GM18505 (cell line): ENCODE results near the gene TMEM131.

Experiments used
- ATAC-seq: cut with Tn5 transposase; IDR thresholded peaks from one replicate; pipeline ENCODE4 v1.9.1; 2021; ENCODE audit not compliant: unreplicated experiment
- POLR2A ChIP-seq: IDR thresholded peaks from 4 replicates; pipeline ENCODE4 v1.6.1; 2011; ENCODE audit warnings: borderline replicate concordance; ENCODE audit not compliant: insufficient read depth, insufficient read length; ENCODE audit errors: extremely low read depth

Gene TMEM131

DNA sequence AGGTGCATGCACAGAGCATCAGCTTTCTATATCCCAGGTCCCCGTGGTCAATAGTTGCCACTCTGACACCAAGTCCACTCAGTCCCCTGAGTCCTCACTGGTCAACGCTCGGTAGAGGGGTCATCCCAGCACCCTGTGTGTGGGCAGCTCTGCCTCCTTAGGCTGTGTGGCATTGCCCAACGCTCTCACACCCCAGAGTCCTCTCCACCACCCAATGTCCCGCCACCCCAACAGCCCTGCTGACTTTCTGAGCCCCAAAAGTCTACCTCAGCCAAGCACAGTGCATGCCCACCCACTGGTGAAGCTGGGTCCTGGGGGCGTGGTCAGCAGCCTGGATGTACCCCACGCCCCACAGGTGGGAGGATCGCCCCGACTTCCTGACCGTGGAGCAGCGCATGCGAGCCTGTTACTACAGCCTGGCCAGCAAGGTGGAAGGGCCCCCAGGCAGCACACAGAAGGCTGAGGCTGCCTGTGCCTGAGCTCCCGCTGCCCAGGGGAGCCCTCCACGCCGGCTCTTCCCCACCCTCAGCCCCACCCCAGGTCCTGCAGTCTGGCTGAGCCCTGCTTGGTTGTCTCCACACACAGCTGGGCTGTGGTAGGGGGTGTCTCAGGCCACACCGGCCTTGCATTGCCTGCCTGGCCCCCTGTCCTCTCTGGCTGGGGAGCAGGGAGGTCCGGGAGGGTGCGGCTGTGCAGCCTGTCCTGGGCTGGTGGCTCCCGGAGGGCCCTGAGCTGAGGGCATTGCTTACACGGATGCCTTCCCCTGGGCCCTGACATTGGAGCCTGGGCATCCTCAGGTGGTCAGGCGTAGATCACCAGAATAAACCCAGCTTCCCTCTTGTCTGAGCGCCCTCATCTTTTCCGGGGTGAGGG is 256.5 kb downstream of the TMEM131 start:
- no peak for ATAC-seq
- no peak for TF ChIP-seq POLR2A

DNA sequence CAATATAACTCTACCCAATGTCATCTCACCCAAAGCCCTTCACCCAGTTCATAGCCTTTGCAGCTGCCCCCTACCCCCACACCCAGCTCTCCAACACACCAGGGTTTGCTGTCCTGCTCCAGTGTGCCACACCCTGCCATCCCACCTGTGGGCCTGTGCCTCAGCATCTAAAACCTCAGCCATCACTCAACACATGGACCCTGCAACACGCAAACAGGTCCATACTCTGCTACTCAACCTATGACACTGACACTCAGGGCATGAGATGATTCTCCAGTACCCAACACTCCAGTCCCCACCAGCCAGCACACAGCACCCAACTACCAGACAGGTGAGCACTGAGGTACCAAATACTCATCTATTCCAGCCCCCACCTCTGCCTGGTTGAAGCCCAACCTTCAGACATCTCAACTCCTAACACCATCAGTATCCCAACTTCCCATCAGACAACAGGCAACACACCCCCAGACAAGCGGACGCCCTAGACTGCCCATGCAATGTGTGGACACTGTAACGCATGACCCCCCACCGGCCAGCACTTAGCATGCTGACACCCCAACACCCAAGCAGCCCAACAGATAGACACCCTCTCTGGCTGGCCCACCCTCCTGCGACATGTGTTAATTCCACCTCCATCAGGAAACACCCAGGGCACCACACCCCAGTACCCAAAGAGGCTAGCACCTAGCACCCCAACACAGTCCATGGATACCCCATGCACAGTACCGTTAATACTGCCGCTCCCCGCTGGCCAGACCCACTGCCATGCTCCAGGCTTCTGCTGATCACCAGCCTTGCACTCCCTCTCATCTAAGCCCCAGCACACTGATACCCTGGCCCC is 257.3 kb downstream of the TMEM131 start:
- no peak for ATAC-seq
- no peak for TF ChIP-seq POLR2A

DNA sequence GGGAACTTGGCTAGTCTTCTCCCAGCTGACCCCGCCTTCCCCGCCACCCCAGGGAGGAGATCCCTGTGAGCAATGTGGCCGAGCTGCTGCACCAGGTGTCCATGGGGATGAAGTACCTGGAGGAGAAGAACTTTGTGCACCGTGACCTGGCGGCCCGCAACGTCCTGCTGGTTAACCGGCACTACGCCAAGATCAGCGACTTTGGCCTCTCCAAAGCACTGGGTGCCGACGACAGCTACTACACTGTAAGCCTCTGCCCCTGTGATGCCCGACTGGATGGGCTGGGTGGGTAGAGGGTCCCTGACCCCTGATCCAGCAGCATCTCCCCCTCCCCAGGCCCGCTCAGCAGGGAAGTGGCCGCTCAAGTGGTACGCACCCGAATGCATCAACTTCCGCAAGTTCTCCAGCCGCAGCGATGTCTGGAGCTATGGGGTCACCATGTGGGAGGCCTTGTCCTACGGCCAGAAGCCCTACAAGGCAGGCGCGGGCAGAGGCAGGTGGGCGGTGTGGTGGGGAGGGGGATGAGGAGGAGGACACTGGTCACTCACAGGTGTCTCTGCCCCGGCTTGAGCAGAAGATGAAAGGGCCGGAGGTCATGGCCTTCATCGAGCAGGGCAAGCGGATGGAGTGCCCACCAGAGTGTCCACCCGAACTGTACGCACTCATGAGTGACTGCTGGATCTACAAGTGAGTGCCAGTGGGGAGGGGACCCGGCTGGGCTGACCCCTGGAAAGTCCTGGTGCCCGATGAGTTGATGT is 258.1 kb downstream of the TMEM131 start:
- TF ChIP-seq POLR2A: no peak
- no peak for ATAC-seq

DNA sequence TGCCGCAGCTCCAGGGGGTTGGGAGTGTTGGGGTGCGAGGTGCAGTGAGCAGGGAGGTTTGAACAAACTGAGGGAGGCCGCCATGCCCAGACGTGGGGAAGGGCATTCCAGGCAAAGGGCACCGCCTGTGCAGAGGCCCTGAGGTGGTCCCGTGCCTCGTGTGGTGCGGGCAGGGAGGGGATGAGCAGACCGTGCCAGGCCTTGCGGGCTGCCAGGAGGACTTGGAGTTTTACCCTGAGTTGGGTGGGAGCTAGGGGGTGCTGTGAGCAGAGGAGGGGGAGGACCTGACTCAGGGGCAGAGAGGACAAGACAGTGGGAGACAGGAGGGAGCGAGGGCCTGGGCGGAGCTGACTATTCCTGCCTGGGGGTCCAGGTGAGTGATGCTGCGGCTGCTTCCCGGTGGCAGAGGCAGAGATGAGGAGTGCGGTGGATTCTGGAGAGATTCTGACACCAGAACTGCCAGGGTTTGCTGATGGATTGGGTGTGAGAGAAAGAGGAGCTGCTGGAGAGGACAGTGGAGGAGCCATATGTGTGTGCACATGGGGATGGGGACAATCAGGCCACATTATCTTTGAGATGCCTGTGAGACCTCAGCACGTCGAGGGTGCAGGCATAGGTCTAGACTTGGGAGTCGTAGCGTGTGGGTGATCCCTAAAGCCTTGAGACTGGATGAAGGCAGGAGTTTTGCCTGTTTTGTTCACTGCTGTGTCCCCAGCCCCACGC is 259.0 kb downstream of the TMEM131 start:
- no peak for TF ChIP-seq POLR2A
- no peak for ATAC-seq

DNA sequence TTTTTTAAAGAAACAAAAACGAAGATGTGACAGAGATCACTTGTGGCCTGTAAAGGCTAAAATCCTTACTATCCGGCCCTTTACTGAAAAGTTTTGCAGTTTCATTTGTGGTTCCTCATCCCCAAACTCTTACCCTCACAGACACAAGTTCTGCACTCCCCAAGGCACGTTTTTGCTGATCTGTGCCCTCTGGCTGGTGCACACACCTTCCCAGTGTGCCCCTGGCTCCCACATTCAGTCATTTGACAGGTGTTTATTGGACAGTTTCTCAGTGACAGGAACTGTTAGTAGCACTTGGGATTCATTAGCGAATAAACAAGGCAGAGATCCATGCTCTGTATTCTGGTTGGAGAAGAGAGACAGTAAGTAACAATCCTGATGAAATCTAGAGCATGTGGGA is 259.6 kb downstream of the TMEM131 start:
- ATAC-seq: no peak
- no peak for TF ChIP-seq POLR2A

DNA sequence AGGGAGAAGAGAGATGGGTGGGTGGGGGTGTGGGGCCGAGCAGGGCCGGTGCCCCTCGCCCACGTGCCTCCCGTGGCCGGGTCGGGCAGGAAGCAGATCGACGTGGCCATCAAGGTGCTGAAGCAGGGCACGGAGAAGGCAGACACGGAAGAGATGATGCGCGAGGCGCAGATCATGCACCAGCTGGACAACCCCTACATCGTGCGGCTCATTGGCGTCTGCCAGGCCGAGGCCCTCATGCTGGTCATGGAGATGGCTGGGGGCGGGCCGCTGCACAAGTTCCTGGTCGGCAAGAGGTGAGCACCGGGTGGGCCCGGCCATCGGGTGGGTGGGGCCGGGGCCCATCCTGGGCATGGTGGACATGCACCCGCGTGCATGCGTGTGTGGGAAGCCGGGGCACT is 260.6 kb downstream of the TMEM131 start:
- no peak for TF ChIP-seq POLR2A
- no peak for ATAC-seq

DNA sequence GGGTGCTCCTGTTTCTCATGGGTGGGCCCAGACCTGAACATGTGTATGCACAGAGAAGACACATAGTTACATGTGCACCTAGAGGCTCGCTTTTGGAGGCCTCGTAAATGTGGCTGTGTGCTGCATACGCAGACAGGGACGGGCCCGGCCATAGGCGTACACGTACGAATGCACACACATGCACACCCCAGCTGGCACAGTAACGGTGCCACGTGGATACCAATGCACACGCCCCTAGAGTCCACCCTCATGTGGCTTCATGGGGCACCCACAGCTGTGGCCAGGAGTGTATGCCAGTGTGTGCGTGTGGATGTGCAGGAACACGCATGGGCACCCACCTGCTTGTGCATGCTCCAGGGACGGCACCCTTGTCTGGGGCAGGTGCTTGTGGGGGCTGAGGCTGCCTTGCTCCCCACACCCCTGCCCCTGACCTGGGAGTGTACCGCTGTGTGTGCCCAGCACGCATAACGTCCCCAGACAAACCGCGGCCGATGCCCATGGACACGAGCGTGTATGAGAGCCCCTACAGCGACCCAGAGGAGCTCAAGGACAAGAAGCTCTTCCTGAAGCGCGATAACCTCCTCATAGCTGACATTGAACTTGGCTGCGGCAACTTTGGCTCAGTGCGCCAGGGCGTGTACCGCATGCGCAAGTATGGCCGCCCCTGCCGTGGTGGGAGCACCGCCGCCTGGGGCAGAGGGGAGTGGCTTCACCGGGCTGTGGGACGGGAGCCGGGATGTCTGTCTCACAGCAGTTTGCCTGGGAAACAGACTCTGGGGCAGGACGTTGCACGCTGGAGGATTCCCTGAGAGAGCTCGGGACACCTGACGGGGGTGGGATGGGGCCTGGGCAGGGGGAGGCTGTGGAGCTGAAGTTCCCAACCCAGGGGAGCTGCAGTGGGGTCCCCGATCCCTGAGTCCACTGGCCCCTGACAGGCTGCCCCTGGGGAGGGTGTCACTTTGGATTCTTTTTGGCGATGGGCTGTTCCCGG is 261.4 kb downstream of the TMEM131 start:
- no peak for ATAC-seq

DNA sequence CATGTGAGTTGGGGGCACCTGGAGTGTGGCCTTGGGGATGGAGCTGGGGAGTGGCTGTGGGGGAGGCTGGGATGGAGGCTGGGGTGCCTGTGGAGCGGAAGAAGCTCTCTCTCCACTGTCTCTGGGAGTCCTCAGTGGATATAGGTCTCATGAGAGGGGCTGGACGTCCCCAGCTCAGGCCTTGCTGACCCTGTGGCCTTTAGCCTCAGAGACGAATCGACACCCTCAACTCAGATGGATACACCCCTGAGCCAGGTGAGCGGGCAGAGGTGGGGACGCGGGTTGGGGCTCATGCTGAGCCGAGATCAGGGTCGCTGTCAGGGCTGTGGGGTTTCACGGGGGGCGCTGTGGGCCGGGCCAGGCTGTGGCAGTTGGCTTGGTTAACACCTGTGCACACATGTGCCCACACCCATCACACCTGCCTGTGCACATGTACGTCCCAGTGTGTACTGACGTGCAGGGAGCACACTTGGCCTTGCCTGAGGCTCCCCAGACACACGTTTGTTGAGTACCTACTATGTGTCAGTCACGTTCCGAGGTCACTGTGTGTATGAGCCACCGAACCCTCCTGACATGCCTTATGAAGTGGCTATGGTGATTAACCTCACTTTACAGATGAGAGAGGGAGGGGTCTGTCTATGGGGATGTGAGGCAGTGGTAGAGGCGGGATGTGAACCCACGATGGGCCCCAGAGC is 262.3 kb downstream of the TMEM131 start:
- no peak for ATAC-seq
- no peak for TF ChIP-seq POLR2A

More for the DNA sequence above, 261.4 kb downstream of the TMEM131 start:
- TF ChIP-seq POLR2A: no peak

DNA sequence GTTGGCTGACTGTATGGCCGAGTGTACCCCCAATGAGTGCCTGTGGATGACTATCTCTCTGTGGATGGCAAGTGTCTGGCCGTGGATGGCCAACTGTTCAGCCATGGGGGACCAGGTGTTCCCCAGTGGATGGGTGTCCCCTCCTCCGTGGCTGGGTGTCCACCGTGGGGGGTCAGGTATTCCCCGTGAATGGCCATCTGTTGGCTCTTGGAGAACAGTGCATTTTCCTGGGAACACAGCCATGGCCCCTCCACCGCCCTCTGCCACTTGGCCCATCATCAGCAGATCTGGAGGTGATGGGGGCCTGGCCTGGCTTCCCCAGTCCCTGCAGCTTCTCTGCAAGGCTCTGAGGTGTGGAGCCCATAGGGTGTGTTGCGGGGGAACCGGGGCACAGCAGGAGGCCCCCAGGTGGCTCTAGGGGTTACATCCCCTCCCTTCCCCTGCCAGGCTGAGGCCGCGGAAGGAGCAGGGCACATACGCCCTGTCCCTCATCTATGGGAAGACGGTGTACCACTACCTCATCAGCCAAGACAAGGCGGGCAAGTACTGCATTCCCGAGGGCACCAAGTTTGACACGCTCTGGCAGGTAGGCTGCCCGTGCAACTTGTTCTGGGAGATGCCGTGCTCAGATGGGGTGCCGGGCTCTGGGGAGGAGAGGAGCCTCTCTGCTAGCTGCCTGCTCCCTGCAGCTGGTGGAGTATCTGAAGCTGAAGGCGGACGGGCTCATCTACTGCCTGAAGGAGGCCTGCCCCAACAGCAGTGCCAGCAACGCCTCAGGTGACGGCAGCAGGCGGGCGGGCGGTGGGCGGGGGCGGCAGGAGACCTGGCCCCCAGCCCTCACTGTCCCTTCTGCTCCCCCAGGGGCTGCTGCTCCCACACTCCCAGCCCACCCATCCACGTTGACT is 263.1 kb downstream of the TMEM131 start:
- TF ChIP-seq POLR2A: no peak

DNA sequence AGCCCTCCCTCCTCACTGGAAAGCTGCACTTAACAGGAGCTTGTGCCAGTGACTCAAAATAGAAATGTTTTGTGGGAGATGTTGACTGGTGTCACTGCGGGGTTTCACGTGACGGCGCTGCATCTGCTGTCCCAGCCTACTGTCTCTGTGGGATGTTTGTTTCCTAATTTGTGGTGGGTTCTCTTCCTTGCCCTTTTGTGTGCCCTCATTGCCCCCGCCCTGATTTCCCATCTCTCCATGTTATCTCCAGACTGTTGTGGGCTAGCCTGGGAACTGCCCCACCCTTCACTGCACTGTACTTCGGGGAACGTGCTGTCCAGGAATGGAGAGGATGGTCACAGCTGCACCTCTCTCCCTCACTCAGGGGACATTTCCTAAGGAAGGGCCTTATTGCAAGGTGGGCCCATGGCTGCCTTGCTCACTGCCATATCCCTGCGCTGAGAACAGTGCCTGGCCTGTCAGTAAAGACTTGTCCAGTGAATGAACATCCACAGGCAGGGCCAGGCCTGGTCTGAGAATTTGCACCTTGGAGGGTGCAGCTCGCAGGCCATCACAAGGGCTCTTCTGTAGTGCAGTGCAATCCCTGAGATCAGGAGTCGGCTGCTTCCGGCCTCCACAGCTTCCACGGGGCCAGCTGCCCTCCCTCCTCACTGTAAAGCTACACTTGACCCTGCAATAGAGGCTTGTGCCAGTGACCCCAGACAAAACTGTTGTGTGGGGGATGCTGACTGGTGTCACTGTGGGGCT is 264.3 kb downstream of the TMEM131 start:
- ATAC-seq: no peak

More for the DNA sequence above, 263.1 kb downstream of the TMEM131 start:
- no peak for ATAC-seq

DNA sequence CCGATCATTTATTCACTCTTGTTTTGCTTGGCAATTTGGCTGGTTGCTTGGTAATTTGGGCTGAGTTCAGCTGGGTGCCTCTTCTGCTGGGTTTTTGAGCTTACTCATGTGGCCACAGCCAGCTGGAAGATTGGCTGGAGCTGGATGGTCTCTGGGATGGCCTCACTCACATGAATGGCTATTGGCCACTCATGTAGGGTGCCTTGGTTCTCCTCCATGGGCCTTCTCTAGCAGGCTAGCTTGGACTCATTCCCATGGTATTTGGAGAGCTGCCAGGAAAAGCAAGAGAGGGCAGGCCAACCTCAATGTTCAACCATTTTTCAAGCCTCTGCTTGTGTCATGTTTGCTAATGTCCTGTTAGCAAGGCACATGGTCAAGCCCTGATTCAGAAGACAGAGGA is 265.5 kb downstream of the TMEM131 start:
- no peak for TF ChIP-seq POLR2A
- ATAC-seq: no peak

More for the DNA sequence above, 264.3 kb downstream of the TMEM131 start:
- TF ChIP-seq POLR2A: no peak
